K562 (cell line): ENCODE data around the gene RTN4. TPM values are rescaled to one million over a fixed set of nuclear protein-coding genes. Genes with fewer than 3 reads are reported as not detected.

Experiments used
- ATAC-seq: fragments of 200-7000 bp; cut with Tn5 transposase; 3 replicates; pipeline ENCODE4 v1.9.1; 2020; ENCODE audit warnings: moderate library complexity
- BruUV-seq: library from RNA; stranded (reverse); fragments of 400-500 nt; replicated peaks from 2 replicates; lab custom pipeline; 2021; lab: Mats Ljungman, UMichigan
- CTCF ChIA-PET: fragments of 300-600 bp; formaldehyde crosslinking; extraction: SDS; loops from one replicate; lab custom pipeline; 2021; ENCODE audit warnings: low intra/inter-chr PET ratio; lab: Yijun Ruan, JAX
- POLR2A ChIA-PET: fragments of 300-600, 350-650 bp; sonication (Branson Sonifier 250); formaldehyde crosslinking; extraction: SDS; loops from one replicate; lab custom pipeline; 2021; ENCODE audit warnings: antibody characterized with exemption, inconsistent platforms; lab: Yijun Ruan, JAX
- DNase-seq, 4 experiments: peaks; one replicate each; pipeline versions ENCODE4 v3.0.0 to v3.0.0-alpha.2; 2011 to 2018; ENCODE audit warnings: low spot score in 3 of 4, mixed read lengths in 3 of 4; ENCODE audit errors: extremely low read depth in 1 of 4
- FAIRE-seq: peaks from 2 replicates; lab custom pipeline; 2011; peaks lifted over from hg19 to GRCh38; lab: Jason Lieb, UNC
- H2AFZ ChIP-seq: 2 replicates; pipeline ENCODE4 v1.6.0; 2011; ENCODE audit warnings: low read depth, low read length, control low read depth, inconsistent platforms
- H3K27ac ChIP-seq: fragments of 200-600 bp; 3 replicates; pipeline ENCODE4 v1.8.0; 2011; ENCODE audit warnings: low read depth, mild to moderate bottlenecking, control low read depth, inconsistent platforms, low read length, moderate library complexity, mixed read lengths; ENCODE audit errors: extremely low read depth
- H3K27me3 ChIP-seq, 2 experiments: fragments of 300-600 bp in 1 of 2; 2 replicates in 1 of 2; 3 replicates in 1 of 2; pipeline versions ENCODE4 v1.6.0 to v1.8.0; 2011; ENCODE audit warnings: inconsistent platforms in 2 of 2, low read length in 2 of 2, mild to moderate bottlenecking in 1 of 2, mixed read lengths in 1 of 2, moderate library complexity in 1 of 2; ENCODE audit not compliant: control insufficient read depth in 2 of 2, insufficient read depth in 2 of 2
- H3K36me3 ChIP-seq: fragments of 300-600 bp; 3 replicates; pipeline ENCODE4 v1.8.0; 2011; ENCODE audit warnings: mild to moderate bottlenecking, low read length, inconsistent platforms; ENCODE audit not compliant: control insufficient read depth, insufficient read depth
- H3K4me1 ChIP-seq, 2 experiments: fragments of 200-600 bp in 1 of 2; replicated peaks in 1 of 2; 2 replicates in 1 of 2; 3 replicates in 1 of 2; pipeline versions ENCODE4 v1.5.1 to v1.8.0; 2011; ENCODE audit warnings: inconsistent platforms in 2 of 2, low read length in 2 of 2, mild to moderate bottlenecking in 1 of 2, mixed read lengths in 1 of 2, moderate library complexity in 1 of 2; ENCODE audit not compliant: control insufficient read depth in 2 of 2, insufficient read depth in 2 of 2
- H3K4me2 ChIP-seq: 2 replicates; pipeline ENCODE4 v1.6.1; 2011; ENCODE audit warnings: low read length, control low read depth, inconsistent platforms, mixed read lengths; ENCODE audit not compliant: insufficient read depth
- H3K4me3 ChIP-seq: fragments of 200-600 bp; sonication (generic), shearing (Covaris generic); 2 replicates; pipeline ENCODE4 v1.5.1; 2016; ENCODE audit warnings: control low read depth, inconsistent platforms
- H3K79me2 ChIP-seq: fragments of 200-600 bp; 3 replicates; pipeline ENCODE4 v1.8.0; 2011; ENCODE audit warnings: low read length, inconsistent platforms; ENCODE audit not compliant: control insufficient read depth, insufficient read depth
- H3K9ac ChIP-seq, 2 experiments: 2 replicates each; pipeline versions ENCODE4 v1.6.0 to v1.6.1; 2011; ENCODE audit warnings: low read depth in 2 of 2, low read length in 2 of 2, control low read depth in 1 of 2, inconsistent platforms in 1 of 2, mild to moderate bottlenecking in 1 of 2, mixed read lengths in 1 of 2; ENCODE audit not compliant: insufficient read depth in 1 of 2
- H3K9me1 ChIP-seq: one replicate; pipeline ENCODE4 v1.6.0; 2011; ENCODE audit warnings: inconsistent platforms, mild to moderate bottlenecking, low read length, moderate library complexity; ENCODE audit not compliant: control insufficient read depth, insufficient read depth
- H3K9me3 ChIP-seq: replicated peaks from 2 replicates; pipeline ENCODE4 v1.5.1; 2011; ENCODE audit warnings: low read depth, low read length, inconsistent platforms; ENCODE audit not compliant: control insufficient read depth, insufficient read depth
- H4K20me1 ChIP-seq: replicated peaks from 2 replicates; pipeline ENCODE4 v1.6.1; 2011; ENCODE audit warnings: low read length, inconsistent platforms, mixed read lengths; ENCODE audit not compliant: control insufficient read depth, insufficient read depth
- ARHGAP35 ChIP-seq: fragments of 450-650 bp; IDR thresholded peaks from 2 replicates; pipeline ENCODE4 v1.6.1; 2018; ENCODE audit not compliant: partially characterized antibody
- CBX1 ChIP-seq: sonication (generic); IDR thresholded peaks from 2 replicates; pipeline ENCODE4 v1.6.1; 2016; ENCODE audit warnings: antibody characterized with exemption, low read depth, mild to moderate bottlenecking
- ERF ChIP-seq: fragments of 450-650 bp; formaldehyde crosslinking; IDR thresholded peaks from 2 replicates; pipeline ENCODE4 v1.4.0; 2020; ENCODE audit warnings: mild to moderate bottlenecking, mixed read lengths
- FOXA3 ChIP-seq, 2 experiments: fragments of 450-650 bp in 1 of 2; sonication (generic) in 1 of 2; formaldehyde crosslinking; IDR thresholded peaks in 1 of 2; conservative IDR thresholded peaks in 1 of 2; 2 replicates each; pipeline versions ENCODE4 v1.4.0 to v1.8.0; 2020 to 2022; ENCODE audit warnings: mild to moderate bottlenecking in 2 of 2, missing genetic modification reagents in 1 of 2
- RAD21 ChIP-seq, 2 experiments: fragments of 250-450 bp in 1 of 2; fragments of 450-650 bp in 1 of 2; sonication (Bioruptor Pico) in 1 of 2; formaldehyde crosslinking in 1 of 2; IDR thresholded peaks in 1 of 2; conservative IDR thresholded peaks in 1 of 2; 2 replicates each; pipeline versions ENCODE4 v1.4.0 to v1.8.0; 2020 to 2022; ENCODE audit warnings: mild to moderate bottlenecking in 2 of 2, moderate library complexity in 1 of 2
- RBFOX2 ChIP-seq: fragments of 200-400 bp; formaldehyde crosslinking; IDR thresholded peaks from 2 replicates; pipeline ENCODE4 v1.6.1; 2017; ENCODE audit warnings: low read depth, mild to moderate bottlenecking, low read length, moderate library complexity
- RFX1 ChIP-seq: fragments of 450-650 bp; IDR thresholded peaks from 2 replicates; pipeline ENCODE4 v1.6.1; 2016; ENCODE audit warnings: mild to moderate bottlenecking, moderate library complexity
- SNIP1 ChIP-seq: fragments of 450-650 bp; IDR thresholded peaks from 2 replicates; pipeline ENCODE4 v1.7.1; 2017; ENCODE audit warnings: low read depth, mild to moderate bottlenecking
- ZC3H4 ChIP-seq: sonication (generic); formaldehyde crosslinking; IDR thresholded peaks from 2 replicates; pipeline ENCODE4 v1.9.0; 2021; ENCODE audit warnings: missing genetic modification reagents, borderline replicate concordance
- ZNF212 ChIP-seq: fragments of 450-650 bp; formaldehyde crosslinking; IDR thresholded peaks from 2 replicates; pipeline ENCODE4 v1.4.0; 2020; ENCODE audit warnings: mild to moderate bottlenecking
- ZNF239 ChIP-seq: fragments of 250-450 bp; sonication (Bioruptor Pico); IDR thresholded peaks from 2 replicates; pipeline ENCODE4 v1.4.0; 2020; ENCODE audit warnings: mild to moderate bottlenecking
- ZNF57 ChIP-seq: fragments of 450-650 bp; formaldehyde crosslinking; IDR thresholded peaks from 2 replicates; pipeline ENCODE4 v1.4.0; 2020; ENCODE audit warnings: mild to moderate bottlenecking, moderate library complexity
- WGBS: fragments of 100-300 bp; shearing (Covaris generic); methylation state at CpG from one replicate; pipeline ENCODE4 v1.1.6; 2016; ENCODE audit warnings: low coverage, mixed read lengths; ENCODE audit not compliant: insufficient coverage; ENCODE audit errors: missing lambda C conversion rate; 5-methylcytosine and 5-hydroxymethylcytosine counted together
- in situ Hi-C: fragments of 300-500 bp; cut with MboI; formaldehyde crosslinking; loops from 4 replicates; pipeline ENCODE4 v1.15.0; 2018; ENCODE audit warnings: inconsistent platforms, mixed read lengths
- intact Hi-C: fragments of 100-400 bp; cut with micrococcal nuclease; formaldehyde crosslinking; loops from 2 replicates; pipeline ENCODE4 v1.14.2; 2022
- polyA plus RNA-seq, 8 experiments: library from polyadenylated mRNA; depleted of rRNA in 4 of 8; stranded (reverse) in 5 of 8; unstranded in 3 of 8; fragments of >200 nt; fragmentation: Nextera tagmentation in 2 of 8; fragmentation: Illumina TruSeq in 1 of 8; extraction: Ambion mirVana in 2 of 8; extraction: Trizol in 1 of 8; gene quantifications; 2 replicates each; pipeline versions ENCODE4 v1.2.1 to v1.2.3, GENCODE V29; 2011 to 2014; ENCODE audit warnings: inconsistent platforms in 1 of 8, missing spikeins in 1 of 8
- total RNA-seq, 7 experiments: library from RNA; depleted of rRNA in 6 of 7; stranded (reverse); fragments of >200 nt in 6 of 7; fragmentation: Illumina TruSeq in 2 of 7; extraction: Trizol in 2 of 7; gene quantifications; 2 replicates each; pipeline versions ENCODE4 v1.2.1 to v1.2.3, GENCODE V29; 2011 to 2021; ENCODE audit warnings: low replicate concordance in 1 of 7
- TF ChIP-seq, protein P1 (sequence below): fragments of 250-450 bp; sonication (Bioruptor Pico); IDR thresholded peaks from 2 replicates; pipeline ENCODE4 v1.8.0; 2022; ENCODE audit warnings: moderate library complexity, mild to moderate bottlenecking, inconsistent platforms

Gene RTN4
- total and polyA plus RNA-seq, 9 of the 15 experiments (the other 6 are each of a cell fraction or from before 2014, with no cell fraction given) = 73.0 to 248 (median 116) TPM

- POLR2A ChIA-PET = interaction anchor here (0.6 to 1.1 kb wide), 4 partner anchors 10 to 32 kb away, joined by 3 to 4 read pairs (median 3); partner anchors contain the start of gene RTN4
- Histone ChIP-seq H3K79me2 (no peaks in the 10 kb centered on the region), H3K4me3 (no peak overlapping the region), H3K4me1 (peaks cover 0 to 3% of the 10 kb centered on the region in 2 experiments; a peak in 1 of 5 replicates), H3K27me3 (no peaks in the 10 kb centered on the region), H3K36me3 (no peaks in the 10 kb centered on the region), H3K9me3 (no peaks in the 10 kb centered on the region), H3K4me2 (no peak overlapping the region), H3K9me1 (no peaks in the 10 kb centered on the region), H4K20me1 (no peaks in the 10 kb centered on the region), H2AFZ (no peak overlapping the region)
- in situ Hi-C loops = no loop called here
- FAIRE-seq = no peak
- ATAC-seq = no peak
- 60% methylated on average over 6 of the region's 6 CpGs for WGBS
- no peak for TF ChIP-seq ERF
- no peak for TF ChIP-seq SNIP1
- no peak for TF ChIP-seq RFX1
- no peak for TF ChIP-seq FOXA3 (CRISPR knock-in tag; conservative IDR thresholded peaks at IDR 0.05 in 1 of 2, IDR thresholded peaks at IDR 0.05 in 1 of 2)
- TF ChIP-seq ARHGAP35 = no peak
- TF ChIP-seq RBFOX2 = no peak
- TF ChIP-seq RAD21 (CRISPR knock-in tag; conservative IDR thresholded peaks at IDR 0.05 in 1 of 2, IDR thresholded peaks at IDR 0.05 in 1 of 2) = no peak
- TF ChIP-seq ZC3H4 (CRISPR knock-in tag) = no peak
- TF ChIP-seq, protein P1, sequence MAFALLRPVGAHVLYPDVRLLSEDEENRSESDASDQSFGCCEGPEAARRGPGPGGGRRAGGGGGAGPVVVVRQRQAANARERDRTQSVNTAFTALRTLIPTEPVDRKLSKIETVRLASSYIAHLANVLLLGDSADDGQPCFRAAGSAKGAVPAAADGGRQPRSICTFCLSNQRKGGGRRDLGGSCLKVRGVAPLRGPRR (CRISPR knock-in tag) = no peak
- TF ChIP-seq ZNF239 = no peak
- TF ChIP-seq ZNF57 (CRISPR knock-in tag) = no peak
- TF ChIP-seq ZNF212 (CRISPR knock-in tag) = no peak
- TF ChIP-seq CBX1 = no peak
- TF ChIP-seq, all 486 proteins: peak for 0
- intact Hi-C loops = no loop called here
- no peak overlapping the region for H3K9ac ChIP-seq
- CTCF ChIA-PET = no interaction called here
- no TSS peak for BruUV-seq
- no peak for DNase-seq
- H3K27ac ChIP-seq = no peak overlapping the region
Observed at GRCh38 chr2:55073000-55073983, 23.0 kb upstream of the RTN4 start.
